T follicular helper cell (primary cell): ENCODE results near the gene AGMO.
"Not testable (repeated sequence)": the region's sequence is repeated elsewhere in the genome, so short reads cannot be mapped to it uniquely, and the experiment has no call there.

ENCODE experiments used
- DNase-seq: peaks from one replicate; pipeline ENCODE4 v3.0.0-alpha.2; 2020; ENCODE audit warnings: low read depth

AGMO gene

DNA sequence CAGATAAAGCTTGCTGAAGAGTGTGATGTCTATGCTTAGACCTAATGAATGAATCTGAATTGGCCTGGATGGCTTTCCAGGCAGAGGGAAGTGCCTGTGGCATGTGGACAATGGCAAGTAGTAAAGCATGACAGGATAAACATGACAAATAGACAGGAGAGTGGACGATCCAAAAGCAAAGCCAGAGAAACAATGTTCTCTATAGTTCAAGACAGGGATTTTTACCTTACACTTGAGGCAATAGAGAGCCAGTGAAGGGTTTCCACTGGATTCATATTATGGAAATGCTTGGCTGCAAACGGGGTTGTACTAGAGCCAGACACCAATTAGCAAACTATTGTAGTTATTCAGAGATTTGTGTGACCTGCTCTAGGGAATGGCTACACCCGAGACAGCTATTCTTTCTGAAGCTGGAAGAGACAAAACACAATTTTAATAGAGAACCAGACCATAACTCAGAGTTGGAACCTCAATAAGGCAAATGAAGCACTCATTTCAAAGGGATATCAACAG, 2.3 kb downstream of the AGMO start:
- no peak for DNase-seq

DNA sequence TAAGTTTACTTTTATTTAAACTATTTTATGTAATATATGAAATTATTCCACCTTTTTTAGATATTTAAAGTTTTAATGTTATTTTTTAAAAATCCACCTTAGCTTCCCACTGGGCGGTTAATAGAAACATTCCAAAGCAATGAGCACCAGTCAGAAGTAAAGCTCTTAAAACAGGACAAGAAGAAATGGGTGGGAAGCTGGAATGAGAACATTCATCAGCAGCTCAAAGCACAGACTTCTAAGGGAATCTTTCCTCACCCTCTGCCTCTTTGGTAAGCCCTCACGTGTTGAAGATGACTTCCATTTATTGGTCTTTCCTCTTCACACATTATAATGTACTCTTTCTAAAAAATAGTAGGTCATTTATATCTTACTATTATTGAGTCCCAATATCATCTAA, 3.1 kb downstream of the AGMO start:
- no peak for DNase-seq

DNA sequence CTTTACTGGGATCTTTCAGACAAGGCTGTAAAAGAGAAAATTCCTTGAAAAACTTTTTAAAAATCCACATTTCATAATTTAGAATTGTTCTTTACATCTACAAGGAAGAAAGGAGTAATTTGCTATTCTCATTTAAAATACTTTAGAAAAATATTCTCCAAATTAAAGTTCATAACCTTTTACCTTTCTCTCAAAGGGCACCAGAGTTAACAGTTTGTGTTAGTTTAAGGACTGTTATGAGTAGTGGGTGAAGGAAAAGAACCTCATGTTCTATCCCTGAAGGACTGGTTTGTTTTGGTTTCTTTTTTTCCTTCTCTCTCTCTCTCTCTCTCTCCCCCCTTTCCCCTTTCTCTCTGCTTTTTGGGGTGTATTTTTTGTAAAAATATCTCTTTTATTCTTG, 4.1 kb downstream of the AGMO start:
- DNase-seq: no peak

DNA sequence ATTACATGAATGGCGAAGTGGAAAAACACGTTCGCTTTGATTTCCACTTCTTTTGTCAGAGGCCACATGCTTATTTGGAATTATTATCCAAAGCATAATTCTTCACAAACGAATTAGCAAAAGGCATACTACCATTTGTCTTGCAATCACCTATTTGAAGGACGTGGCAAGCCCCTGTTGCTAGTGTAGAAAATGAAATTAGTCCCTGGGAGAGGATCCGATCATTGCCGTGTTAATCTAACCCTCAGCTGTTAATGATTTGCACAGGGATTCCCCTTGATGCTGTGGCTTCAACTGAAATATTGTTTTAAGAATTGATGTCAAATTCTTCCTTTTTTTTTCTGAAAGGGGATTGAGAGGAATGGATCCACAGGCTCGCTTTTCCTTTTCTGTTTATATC, 4.6 kb downstream of the AGMO start:
- no peak for DNase-seq

DNA sequence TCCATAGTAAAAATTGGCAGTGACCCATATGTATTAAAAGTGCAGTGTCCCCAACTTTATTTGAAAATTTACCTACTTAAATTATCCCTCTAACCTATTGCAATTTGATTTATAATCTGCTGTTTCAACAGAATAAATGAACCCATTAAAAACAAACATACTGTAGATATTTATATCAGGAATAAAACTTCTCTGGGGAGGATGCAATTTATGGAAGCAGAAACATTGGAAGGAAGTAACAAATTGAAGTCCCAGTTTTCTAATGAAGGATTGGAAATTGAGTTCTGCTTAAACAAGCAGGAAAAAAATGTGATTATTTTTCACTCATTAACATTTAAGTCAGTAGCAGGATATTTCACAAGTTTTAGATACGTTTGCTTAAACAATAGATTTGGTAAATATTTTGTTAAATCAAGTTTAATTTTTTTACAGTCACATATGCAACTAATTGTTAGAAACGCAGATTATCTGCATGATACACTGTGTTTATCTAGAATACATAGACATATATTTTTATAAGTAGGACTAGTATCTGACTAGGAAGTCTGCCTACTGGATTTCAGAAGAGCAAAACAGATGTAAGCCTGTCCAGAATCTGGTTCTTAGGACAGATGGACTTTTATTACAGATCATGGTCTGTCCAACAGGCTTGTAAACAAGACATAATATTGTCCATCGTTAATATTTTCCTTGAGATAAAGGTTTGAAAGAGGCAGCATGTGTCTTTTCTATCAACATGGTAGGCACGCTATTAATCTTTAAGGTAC, 5.3 kb downstream of the AGMO start:
- no peak for DNase-seq

DNA sequence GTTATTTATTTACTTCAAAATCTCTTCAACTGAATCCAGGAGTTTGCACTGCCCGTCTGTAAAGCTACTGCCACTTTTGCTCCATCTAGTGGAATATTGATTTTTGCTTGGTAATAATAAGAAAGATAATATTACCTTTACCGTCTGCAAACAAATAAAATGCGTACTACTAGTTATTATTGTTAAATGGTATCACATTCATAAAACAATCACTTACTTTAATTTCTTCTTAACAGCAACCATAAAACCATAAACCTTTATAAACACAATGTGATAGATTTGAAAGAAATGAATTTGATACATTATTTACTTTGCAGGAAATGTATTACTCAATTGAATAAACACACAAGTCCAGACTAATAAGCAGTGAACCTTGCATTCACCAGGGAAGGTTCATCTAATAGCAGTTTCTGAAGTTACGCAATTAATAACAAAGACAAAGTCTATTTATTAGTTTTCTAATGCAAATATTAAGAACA, 6.4 kb downstream of the AGMO start:
- no peak for DNase-seq

DNA sequence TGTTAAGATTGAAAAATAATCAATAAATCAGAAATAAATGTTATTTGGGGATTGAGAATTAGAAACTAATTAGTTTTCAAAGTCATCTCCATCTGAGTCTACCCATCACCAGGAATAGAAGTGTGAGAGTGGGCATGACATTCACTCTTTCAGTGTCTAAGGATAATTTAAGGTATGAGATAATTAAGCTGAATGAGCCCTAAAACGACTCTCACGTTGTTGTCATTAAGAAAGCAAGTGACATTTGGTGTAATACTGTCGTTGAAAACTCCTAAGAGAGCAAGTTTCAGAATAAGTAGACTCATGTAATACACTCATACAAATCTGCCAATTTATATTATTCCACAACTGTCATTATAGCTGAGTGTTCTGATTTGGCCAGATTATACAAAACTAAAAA, 7.1 kb downstream of the AGMO start:
- no peak for DNase-seq

DNA sequence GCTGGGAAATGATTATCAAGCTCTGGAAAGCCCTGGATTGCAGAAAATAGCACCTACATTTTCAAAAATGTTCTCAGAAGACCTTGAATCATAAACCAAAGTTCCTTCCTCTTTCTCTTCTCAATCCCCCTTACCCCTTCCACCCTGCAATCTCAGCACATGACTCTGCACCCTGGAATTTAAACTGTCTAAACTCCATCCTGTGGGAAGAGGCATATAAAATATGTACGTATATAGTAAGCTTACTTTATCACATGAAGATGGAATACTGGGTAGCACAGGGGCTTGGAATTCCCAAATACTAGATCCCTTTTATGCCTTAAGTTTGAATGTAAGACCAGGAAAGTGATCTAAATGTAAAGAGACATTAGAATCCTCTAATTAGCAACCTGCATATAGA, 7.7 kb downstream of the AGMO start:
- no peak for DNase-seq

DNA sequence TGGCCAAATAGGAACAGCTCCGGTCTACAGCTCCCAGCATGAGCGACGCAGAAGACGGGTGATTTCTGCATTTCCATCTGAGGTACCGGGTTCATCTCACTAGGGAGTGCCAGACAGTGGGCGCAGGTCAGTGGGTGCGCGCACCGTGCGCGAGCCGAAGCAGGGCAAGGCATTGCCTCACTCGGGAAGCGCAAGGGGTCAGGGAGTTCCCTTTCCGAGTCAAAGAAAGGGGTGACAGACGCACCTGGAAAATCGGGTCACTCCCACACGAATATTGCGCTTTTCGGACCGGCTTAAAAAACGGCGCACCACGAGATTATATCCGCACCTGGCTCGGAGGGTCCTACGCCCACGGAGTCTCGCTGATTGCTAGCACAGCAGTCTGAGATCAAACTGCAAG, 14.5 kb downstream of the AGMO start:
- DNase-seq: not testable (repeated sequence)

DNA sequence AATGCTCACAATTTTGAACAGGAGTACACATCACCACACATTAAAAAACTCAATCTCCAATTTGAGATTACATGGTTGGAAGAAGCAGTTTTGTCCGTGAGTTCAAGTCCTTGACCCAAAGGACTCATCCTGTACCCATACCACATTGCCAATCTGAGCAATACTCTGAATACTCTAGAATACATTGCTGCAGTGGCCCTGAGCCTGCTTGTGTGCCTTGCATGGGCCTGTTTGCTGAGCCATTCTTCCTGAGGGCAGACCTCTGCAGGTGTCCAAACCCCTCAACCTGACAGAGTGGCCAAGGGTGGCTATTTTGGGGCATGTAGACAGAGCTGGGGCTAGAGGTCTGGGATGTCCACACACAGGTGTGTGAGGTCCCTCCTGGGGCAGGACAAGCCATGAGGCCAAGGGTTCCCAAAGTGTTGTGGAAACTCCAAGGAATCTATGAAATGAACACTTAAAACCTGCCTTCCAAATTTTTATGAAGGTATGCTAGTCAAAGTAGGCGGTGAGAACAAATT, 15.5 kb downstream of the AGMO start:
- no peak for DNase-seq

DNA sequence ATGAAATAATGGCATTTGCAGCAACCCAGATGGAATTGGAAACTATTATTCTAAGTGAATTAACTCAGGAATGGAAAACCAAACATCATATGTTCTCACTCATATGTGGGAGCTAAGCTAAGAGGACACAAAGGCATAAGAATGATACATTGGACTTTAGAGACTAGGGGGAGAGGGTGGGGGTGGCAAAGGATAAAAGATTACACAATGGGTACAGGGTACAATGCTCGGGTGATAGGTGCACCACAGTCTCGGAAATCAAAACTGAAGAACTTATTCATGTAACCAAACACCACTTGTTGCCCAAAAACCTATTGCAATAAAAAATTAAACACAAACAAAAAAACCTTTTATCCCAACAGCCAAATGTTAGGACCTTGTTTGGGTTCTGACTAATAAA, 17.8 kb downstream of the AGMO start:
- DNase-seq: no peak

DNA sequence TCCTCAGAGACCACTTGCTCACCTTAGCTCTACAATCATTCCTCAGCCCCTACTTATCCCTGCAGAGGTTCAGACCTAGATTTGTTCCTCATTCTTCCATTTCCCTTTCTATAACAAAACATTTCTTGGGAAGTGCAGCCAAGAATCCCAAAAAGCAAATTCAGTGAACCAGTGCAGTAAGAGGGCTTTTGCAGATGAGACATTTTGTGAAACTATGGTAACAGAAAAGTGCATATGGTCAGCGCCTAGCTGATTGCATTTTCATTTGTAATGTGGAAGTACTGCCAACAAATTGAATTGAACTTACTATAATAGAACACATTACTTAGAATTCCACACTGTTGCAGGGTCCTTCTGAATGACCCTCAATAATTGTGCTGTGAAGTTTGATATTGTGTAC, 18.6 kb downstream of the AGMO start:
- no peak for DNase-seq

DNA sequence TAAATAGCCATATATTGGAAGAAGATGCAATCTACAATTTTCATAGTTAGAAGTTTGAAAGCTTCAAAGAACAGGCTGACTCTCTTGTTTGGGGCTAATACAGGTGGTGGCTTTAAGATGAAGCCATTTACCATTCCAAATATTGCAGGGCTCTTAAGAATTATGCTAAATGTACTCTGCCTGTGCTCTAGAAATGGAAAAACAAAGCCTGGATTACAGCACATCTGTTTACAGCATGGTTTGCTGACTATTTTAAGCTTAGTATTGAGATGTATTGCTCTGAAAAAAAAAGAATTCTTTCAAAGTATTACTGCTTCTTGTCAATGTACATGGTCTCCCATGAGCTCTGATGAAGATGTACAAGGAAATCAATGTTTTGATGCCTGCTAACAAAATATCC, 34.2 kb downstream of the AGMO start:
- DNase-seq: no peak

DNA sequence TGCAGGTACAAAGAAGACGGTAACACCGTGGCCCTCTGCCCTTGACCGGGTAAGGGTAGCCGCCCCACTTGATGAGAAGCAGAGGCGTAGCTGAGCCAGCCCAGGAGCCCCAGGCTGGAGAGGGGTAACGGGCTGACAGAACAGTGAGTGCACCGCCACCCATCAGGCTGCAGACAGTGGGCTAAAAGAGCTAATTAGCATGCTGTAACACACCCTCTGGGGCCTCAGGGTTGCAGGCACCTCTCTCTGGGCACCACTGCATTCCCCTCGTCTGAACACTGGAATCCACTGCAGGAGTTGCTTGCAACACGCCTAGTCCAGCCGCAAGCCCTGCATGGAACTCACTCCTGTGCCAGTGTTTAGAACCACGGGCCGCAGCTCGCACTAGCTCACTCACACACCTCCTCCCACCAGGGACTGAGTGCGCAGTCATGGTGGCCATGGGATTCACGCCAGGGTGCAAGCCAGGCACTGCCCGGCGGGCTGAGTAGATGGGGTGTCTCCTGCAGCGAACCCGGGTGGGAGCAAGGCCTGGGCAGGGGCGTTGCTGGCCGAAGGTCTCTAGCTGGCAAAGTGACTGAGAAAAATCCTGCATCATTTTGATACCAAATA, 36.1 kb downstream of the AGMO start:
- DNase-seq: no peak

DNA sequence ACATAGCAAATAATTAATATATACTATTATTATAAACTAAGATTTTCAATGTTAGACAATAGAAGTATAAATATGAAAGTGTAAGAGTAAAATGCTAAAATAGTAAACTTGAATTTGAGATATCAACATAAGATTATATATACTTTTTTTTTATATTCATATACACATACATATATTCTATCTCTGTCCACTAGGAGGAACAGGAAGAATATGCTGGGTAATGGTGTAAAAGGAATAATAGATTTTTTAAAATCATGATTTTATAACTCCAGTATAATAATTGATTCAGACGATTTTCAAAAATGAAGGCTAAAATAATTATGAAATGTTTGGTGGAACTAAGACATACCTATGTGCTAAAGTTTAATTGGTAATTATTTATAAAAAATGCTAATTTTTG, 37.7 kb downstream of the AGMO start:
- no peak for DNase-seq

DNA sequence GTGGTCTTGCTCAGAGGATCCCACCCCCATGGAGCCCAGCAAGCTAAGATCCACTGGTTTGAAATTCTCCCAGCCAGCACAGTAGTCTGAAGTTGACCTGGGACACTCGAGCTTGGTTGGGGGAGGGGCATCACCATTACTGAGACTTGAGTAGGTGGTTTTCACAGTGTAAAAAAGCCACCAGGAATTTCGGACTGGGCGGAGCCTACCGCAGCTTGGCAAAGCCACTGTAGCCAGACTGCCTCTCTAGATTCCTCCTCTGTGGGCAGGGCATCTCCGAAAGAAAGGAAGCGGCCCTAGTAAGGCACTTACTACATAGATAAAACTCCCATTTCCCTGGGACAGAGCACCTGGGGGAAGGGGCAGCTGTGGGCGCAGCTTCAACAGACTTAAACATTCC, 44.0 kb downstream of the AGMO start:
- DNase-seq: not testable (repeated sequence)

DNA sequence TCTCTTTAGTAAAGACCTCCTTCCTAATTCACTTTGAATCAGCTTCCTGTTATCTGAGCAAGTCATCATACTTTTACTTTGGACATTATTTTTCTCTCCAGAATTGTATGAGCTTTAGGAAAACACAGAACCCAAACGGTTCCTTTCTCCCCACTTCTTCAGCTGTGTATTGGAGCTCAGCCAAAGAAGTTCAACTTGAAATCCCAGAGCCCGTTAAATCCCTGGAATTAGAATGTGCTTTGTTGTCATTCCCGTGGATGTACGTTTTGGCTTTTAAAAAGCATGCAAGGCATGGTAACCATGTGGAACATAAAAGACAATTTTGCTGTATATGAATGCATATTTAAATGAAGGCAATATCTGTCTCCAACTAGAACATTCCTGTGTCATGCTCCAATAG, 46.6 kb downstream of the AGMO start:
- no peak for DNase-seq

DNA sequence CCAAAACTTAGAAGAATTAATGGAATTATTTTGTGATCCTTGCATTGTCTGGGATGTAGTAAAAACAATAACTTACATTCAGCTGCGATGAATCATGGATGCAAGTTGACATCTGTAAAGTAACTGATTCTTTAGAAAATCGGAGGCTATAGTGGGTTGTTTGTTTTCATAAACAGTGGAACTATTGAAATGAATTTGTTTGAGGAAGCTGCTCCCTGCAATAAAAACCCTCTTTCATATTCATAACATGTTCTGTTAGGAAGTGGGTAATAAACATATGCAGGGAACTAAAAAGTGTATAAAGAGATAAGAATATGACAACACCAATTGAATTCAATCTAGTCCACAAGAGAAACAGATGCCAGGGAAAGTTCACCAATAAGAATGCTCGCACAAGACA, 53.6 kb downstream of the AGMO start:
- DNase-seq: no peak

DNA sequence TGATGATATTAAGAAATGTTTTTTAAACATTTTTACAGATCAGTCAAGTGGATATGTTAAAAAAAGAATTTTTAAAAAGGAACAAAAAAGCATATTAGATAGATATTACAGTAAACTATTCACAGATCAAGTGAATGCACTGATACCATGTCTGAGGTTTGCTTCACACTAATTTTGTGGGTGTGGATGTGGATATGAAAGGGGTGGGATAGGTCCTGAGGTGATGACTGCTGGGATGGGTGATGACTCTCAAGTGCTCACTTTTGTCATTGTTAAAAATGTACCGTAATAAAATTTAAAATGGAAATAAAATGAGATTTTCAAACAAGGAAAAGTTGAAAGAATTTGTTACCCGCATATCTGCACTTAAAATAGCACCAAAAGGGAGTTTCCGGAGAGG, 54.1 kb downstream of the AGMO start:
- no peak for DNase-seq

DNA sequence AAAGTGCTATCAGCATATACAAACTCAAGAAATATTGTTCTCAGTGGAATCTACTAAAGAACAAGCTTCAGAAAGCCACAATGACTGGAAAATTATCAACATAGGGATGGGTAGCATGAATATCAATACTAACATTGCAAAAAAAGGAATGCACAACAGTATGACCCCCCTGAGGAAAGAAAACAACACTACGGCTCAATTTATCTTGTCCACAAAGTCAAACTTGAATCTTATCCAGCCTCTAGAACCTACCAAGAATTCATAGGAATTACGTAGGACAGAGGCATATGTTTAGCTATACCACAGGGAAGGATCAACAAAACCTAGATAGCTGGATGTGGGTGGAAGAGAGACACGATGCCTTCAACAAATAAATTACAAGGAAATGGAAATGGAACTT, 54.6 kb downstream of the AGMO start:
- DNase-seq: no peak

DNA sequence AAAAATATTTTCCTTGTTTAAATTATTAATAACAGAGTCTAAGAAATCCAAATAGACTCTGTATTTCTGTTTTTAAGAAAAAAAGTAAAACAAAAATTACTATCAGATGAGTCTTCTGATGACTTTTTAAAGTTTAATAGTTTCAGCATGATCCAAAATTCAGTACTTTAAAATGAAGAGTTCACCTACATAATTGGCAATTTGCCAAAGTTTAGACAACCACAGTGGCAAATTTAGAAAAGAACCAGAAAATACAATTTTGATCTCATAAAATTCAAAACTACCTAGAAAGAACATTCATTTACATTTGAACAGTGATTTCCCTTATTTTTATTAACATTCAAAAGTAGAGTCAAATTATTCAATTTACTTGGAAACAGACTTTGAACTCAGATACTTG, 56.1 kb downstream of the AGMO start:
- DNase-seq: no peak

DNA sequence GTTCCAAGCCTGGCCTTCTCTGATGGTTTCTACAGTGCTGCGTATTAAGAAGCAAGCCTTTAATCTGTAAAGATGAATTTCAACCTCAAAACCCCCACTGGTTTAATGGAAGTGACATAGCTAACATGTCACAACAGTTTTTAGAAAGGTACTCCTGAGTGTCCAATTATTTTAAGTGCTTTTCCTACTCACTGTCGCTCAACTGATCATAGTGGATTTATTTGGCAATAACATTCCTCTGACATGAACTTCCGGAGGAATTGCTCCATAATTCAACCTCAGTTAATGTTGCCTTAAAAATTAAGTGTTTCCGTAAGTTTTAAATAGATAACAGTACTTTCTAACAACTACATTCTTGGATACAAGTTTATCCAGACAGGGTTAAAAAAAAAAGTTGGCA, 57.5 kb downstream of the AGMO start:
- DNase-seq: no peak

DNA sequence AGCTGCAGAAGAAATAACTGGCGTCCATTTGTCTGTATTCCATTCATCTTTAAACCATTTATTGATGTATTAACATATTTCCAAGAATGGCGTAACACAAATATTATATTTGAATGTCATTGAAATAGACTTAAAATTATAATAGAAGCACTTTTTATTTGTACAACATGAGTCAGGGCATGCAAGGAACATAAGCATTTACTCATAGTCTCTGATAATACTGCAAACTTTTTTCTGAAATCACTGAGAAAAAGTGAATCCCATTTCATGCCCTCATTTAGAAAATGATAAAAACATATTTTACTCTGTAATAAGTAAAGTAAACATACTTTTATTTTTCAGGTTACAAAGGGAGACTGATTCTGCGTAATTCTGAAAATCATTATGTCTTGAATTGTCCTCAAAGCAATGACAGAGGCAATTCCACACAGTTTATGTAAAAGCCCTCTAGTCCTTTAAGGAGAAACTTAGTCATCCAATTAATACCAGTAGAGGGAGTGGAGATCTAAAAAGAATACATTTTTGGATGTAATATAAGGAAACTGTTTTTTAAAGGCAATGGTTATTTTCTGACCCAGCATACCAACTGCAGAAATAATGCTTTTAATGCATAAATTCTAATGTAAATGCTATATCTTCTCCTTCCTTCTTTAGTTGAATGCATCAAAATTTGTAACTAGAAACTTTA, 58.1 kb downstream of the AGMO start:
- DNase-seq: no peak
